ENCODE measurements around the gene NUS1.
"Not testable (repeated sequence)": the region's sequence is repeated elsewhere in the genome, so short reads cannot be mapped to it uniquely, and the experiment has no call there.

Gene NUS1

GRCh38 chr6:117687021-117687648 is 11.9 kb downstream of the NUS1 start:
- Histone ChIP-seq H3K9me3 (no peaks in the 10 kb centered on the region), H3K4me1 (ENCODE audit: control insufficient read depth in 1 of 2, insufficient read depth in 1 of 2, low read depth in 1 of 2, low read length in 1 of 2) (peaks cover 16 to 27% of the 10 kb centered on the region in 2 experiments), H3K27me3 (no peaks in the 10 kb centered on the region), H3K27ac (no peak overlapping the region), H3K36me3 (no peaks in the 10 kb centered on the region), H3K4me3 (ENCODE audit: low read depth in 1 of 2, low read length in 1 of 2) (no peak overlapping the region)
- TF ChIP-seq CTCF (IDR thresholded peaks at IDR 0.05): no peak

GRCh38 chr6:117689584-117689983 is 14.3 kb downstream of the NUS1 start:
- peaks cover 13 to 21% of the 10 kb centered on the region in 2 experiments for H3K4me1 ChIP-seq (ENCODE audit: control insufficient read depth in 1 of 2, insufficient read depth in 1 of 2, low read depth in 1 of 2, low read length in 1 of 2)

GRCh38 chr6:117706504-117706903 is 31.2 kb downstream of the NUS1 start:
- no peak overlapping the region for H3K4me3 ChIP-seq (ENCODE audit: low read depth in 1 of 2, low read length in 1 of 2)
- no peaks in the 10 kb centered on the region for H3K4me1 ChIP-seq (ENCODE audit: control insufficient read depth in 1 of 2, insufficient read depth in 1 of 2, low read depth in 1 of 2, low read length in 1 of 2)
- no peaks in the 10 kb centered on the region for H3K27me3 ChIP-seq
- no peak overlapping the region for H3K27ac ChIP-seq
- H3K9me3 ChIP-seq: no peaks in the 10 kb centered on the region
- peaks cover 26% of the 10 kb centered on the region for H3K36me3 ChIP-seq
- no peak for TF ChIP-seq CTCF (IDR thresholded peaks at IDR 0.05)

More at GRCh38 chr6:117689584-117689983, 14.3 kb downstream of the NUS1 start:
- peaks cover 11% of the 10 kb centered on the region for H3K36me3 ChIP-seq
- H3K27ac ChIP-seq; H3K4me3 ChIP-seq (ENCODE audit: low read depth in 1 of 2, low read length in 1 of 2); H3K27me3 ChIP-seq; H3K9me3 ChIP-seq: not testable (repeated sequence)

- peaks cover 26% of the 10 kb centered on the region for H3K36me3 ChIP-seq
- not testable (repeated sequence) for H3K9me3 ChIP-seq; H3K27me3 ChIP-seq; H3K4me1 ChIP-seq (ENCODE audit: control insufficient read depth in 1 of 2, insufficient read depth in 1 of 2, low read depth in 1 of 2, low read length in 1 of 2); H3K27ac ChIP-seq; H3K4me3 ChIP-seq (ENCODE audit: low read depth in 1 of 2, low read length in 1 of 2)
These were observed 31.8 kb downstream of the NUS1 start for GRCh38 chr6:117706936-117707509.

- Histone ChIP-seq H3K4me1 (ENCODE audit: control insufficient read depth in 1 of 2, insufficient read depth in 1 of 2, low read depth in 1 of 2, low read length in 1 of 2) (no peaks in the 10 kb centered on the region), H3K27me3 (no peaks in the 10 kb centered on the region), H3K9me3 (no peaks in the 10 kb centered on the region), H3K36me3 (peaks cover 6% of the 10 kb centered on the region), H3K4me3 (ENCODE audit: low read depth in 1 of 2, low read length in 1 of 2) (no peak overlapping the region), H3K27ac (no peak overlapping the region)
- no peak for TF ChIP-seq CTCF (IDR thresholded peaks at IDR 0.05)
These were observed 36.1 kb downstream of the NUS1 start for GRCh38 chr6:117711369-117711768.

- H3K4me3 ChIP-seq (ENCODE audit: low read depth in 1 of 2, low read length in 1 of 2): no peak overlapping the region
- no peaks in the 10 kb centered on the region for H3K9me3 ChIP-seq
- no peak for TF ChIP-seq CTCF (IDR thresholded peaks at IDR 0.05)
- no peaks in the 10 kb centered on the region for H3K4me1 ChIP-seq (ENCODE audit: control insufficient read depth in 1 of 2, insufficient read depth in 1 of 2, low read depth in 1 of 2, low read length in 1 of 2)
- H3K36me3 ChIP-seq: no peaks in the 10 kb centered on the region
- no peak overlapping the region for H3K27ac ChIP-seq
- H3K27me3 ChIP-seq: no peaks in the 10 kb centered on the region
These were observed 43.6 kb downstream of the NUS1 start for GRCh38 chr6:117718895-117719294.

- not testable (repeated sequence) for H3K4me3 ChIP-seq (ENCODE audit: low read depth in 1 of 2, low read length in 1 of 2); H3K36me3 ChIP-seq; H3K9me3 ChIP-seq; H3K27me3 ChIP-seq; H3K4me1 ChIP-seq (ENCODE audit: control insufficient read depth in 1 of 2, insufficient read depth in 1 of 2, low read depth in 1 of 2, low read length in 1 of 2); H3K27ac ChIP-seq
These were observed 46.3 kb downstream of the NUS1 start for GRCh38 chr6:117721520-117721919.
